GM12864 (cell line): Measurements from ENCODE around the gene EIF4E.

Experiments
- DNase-seq: peaks from one replicate; pipeline ENCODE4 v3.0.0-alpha.2; 2011; ENCODE audit warnings: low read depth
- H3K4me3 ChIP-seq: 2 replicates; pipeline ENCODE4 v1.5.1; 2011; ENCODE audit warnings: mild to moderate bottlenecking, low read depth, low read length, control low read depth
- CTCF ChIP-seq: IDR thresholded peaks from 2 replicates; pipeline ENCODE4 v1.5.1; 2011; ENCODE audit warnings: low read depth, mild to moderate bottlenecking, moderate library complexity, low read length, control low read depth, inconsistent platforms; ENCODE audit errors: missing control alignments

The EIF4E gene

GRCh38 chr4:98963538-98964433, 34.9 kb upstream of the EIF4E start:
- no peak overlapping the region for H3K4me3 ChIP-seq
- no peak for TF ChIP-seq CTCF
- no peak for DNase-seq

GRCh38 chr4:98961770-98962169, 32.8 kb upstream of the EIF4E start:
- no peak for TF ChIP-seq CTCF
- no peak for DNase-seq
- no peak overlapping the region for H3K4me3 ChIP-seq

- no peak overlapping the region for H3K4me3 ChIP-seq
- DNase-seq, result no peak
- TF ChIP-seq CTCF, result no peak
These were observed 30.5 kb upstream of the EIF4E start for GRCh38 chr4:98959411-98959810.

- TF ChIP-seq CTCF, result no peak
- DNase-seq, result no peak
- no peak overlapping the region for H3K4me3 ChIP-seq
These were observed 29.1 kb upstream of the EIF4E start for GRCh38 chr4:98958065-98958464.

- no peak overlapping the region for H3K4me3 ChIP-seq
- no peak for TF ChIP-seq CTCF
- no peak for DNase-seq
These were observed 26.3 kb upstream of the EIF4E start for GRCh38 chr4:98955229-98955628.

- H3K4me3 ChIP-seq, result no peak overlapping the region
- no peak for DNase-seq
- TF ChIP-seq CTCF, result no peak
These were observed 22.8 kb upstream of the EIF4E start for GRCh38 chr4:98951710-98952109.

- H3K4me3 ChIP-seq, result no peak overlapping the region
- no peak for TF ChIP-seq CTCF
- DNase-seq, result no peak
These were observed 22.0 kb upstream of the EIF4E start for GRCh38 chr4:98950925-98951324.
